HG02970 (cell line): ENCODE results near the gene ABLIM2.

Experiments used
- ATAC-seq: cut with Tn5 transposase; IDR thresholded peaks from one replicate; pipeline ENCODE4 v1.9.1; 2021; ENCODE audit warnings: mild to moderate bottlenecking, moderate library complexity, moderate number of reproducible peaks; ENCODE audit not compliant: unreplicated experiment, low FRiP score

Gene ABLIM2

GRCh38 chr4:8125526-8126056 lies 33.0 kb downstream of the ABLIM2 start:
- ATAC-seq, result no peak

- ATAC-seq, result no peak
These were observed 34.7 kb downstream of the ABLIM2 start for GRCh38 chr4:8123870-8124269.

- ATAC-seq, result no peak
These were observed 35.2 kb downstream of the ABLIM2 start for GRCh38 chr4:8123389-8123788.

GRCh38 chr4:8122746-8123145 lies 35.9 kb downstream of the ABLIM2 start:
- ATAC-seq, result no peak

- no peak for ATAC-seq
These were observed 37.2 kb downstream of the ABLIM2 start for GRCh38 chr4:8121292-8122015.

GRCh38 chr4:8120501-8120900 lies 38.1 kb downstream of the ABLIM2 start:
- ATAC-seq, result no peak

GRCh38 chr4:8119877-8120276 lies 38.7 kb downstream of the ABLIM2 start:
- no peak for ATAC-seq

- ATAC-seq, result no peak
These were observed 40.1 kb downstream of the ABLIM2 start for GRCh38 chr4:8118531-8118930.

- no peak for ATAC-seq
These were observed 40.6 kb downstream of the ABLIM2 start for GRCh38 chr4:8118035-8118434.

GRCh38 chr4:8117278-8117682 lies 41.3 kb downstream of the ABLIM2 start:
- ATAC-seq, result no peak

GRCh38 chr4:8115916-8116315 lies 42.7 kb downstream of the ABLIM2 start:
- ATAC-seq, result no peak

- ATAC-seq, result no peak
These were observed 43.5 kb downstream of the ABLIM2 start for GRCh38 chr4:8115203-8115520.

GRCh38 chr4:8114456-8115202 lies 44.0 kb downstream of the ABLIM2 start:
- ATAC-seq, result no peak

- ATAC-seq, result no peak
These were observed 44.8 kb downstream of the ABLIM2 start for GRCh38 chr4:8113611-8114377.

GRCh38 chr4:8112672-8113071 lies 45.9 kb downstream of the ABLIM2 start:
- no peak for ATAC-seq

- no peak for ATAC-seq
These were observed 46.5 kb downstream of the ABLIM2 start for GRCh38 chr4:8112036-8112576.

GRCh38 chr4:8110071-8110986 lies 48.3 kb downstream of the ABLIM2 start:
- no peak for ATAC-seq

- ATAC-seq, result no peak
These were observed 49.1 kb downstream of the ABLIM2 start for GRCh38 chr4:8109406-8110065.

- no peak for ATAC-seq
These were observed 49.6 kb downstream of the ABLIM2 start for GRCh38 chr4:8108991-8109390.
